Measurements from ENCODE around the gene SPSB1.

DNA sequence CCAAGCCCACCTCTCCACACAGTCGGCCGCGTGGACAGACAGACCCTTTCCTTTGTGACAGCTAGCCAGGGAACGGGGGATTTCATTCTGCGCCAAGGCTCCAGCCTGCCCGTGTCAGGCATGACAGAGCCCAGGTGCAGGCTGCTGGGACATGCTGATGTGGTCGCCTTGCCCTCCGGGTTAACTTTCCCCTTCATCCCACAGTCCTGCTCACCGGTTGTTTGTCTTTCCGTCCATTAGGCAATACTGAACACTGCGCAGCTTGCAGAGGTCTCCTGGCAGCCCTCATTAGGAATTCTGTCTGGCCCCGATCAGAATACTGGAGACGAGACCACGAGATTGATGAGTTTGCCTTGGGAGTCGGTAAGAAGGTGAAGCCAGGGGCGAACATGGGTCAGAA is 62.8 kb downstream of the SPSB1 start:
- TF ChIP-seq, protein P1, sequence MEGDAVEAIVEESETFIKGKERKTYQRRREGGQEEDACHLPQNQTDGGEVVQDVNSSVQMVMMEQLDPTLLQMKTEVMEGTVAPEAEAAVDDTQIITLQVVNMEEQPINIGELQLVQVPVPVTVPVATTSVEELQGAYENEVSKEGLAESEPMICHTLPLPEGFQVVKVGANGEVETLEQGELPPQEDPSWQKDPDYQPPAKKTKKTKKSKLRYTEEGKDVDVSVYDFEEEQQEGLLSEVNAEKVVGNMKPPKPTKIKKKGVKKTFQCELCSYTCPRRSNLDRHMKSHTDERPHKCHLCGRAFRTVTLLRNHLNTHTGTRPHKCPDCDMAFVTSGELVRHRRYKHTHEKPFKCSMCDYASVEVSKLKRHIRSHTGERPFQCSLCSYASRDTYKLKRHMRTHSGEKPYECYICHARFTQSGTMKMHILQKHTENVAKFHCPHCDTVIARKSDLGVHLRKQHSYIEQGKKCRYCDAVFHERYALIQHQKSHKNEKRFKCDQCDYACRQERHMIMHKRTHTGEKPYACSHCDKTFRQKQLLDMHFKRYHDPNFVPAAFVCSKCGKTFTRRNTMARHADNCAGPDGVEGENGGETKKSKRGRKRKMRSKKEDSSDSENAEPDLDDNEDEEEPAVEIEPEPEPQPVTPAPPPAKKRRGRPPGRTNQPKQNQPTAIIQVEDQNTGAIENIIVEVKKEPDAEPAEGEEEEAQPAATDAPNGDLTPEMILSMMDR (IDR thresholded peaks at IDR 0.05): no peak
- TF ChIP-seq EP300 (IDR thresholded peaks at IDR 0.05): no peak
- no peak for TF ChIP-seq POLR2AphosphoS5 (IDR thresholded peaks at IDR 0.05)

All from stomach (tissue), 4 donors.